Left hindlimb (tissue), 1 donor: ENCODE measurements around the gene RABGAP1L.
A peak's percentile ranks its signal among the peaks of the same experiment; 100 is the strongest.

Experiments used
- DNase-seq: peaks from one replicate; pipeline ENCODE4 v3.0.0-alpha.2; 2018

Gene RABGAP1L

DNA sequence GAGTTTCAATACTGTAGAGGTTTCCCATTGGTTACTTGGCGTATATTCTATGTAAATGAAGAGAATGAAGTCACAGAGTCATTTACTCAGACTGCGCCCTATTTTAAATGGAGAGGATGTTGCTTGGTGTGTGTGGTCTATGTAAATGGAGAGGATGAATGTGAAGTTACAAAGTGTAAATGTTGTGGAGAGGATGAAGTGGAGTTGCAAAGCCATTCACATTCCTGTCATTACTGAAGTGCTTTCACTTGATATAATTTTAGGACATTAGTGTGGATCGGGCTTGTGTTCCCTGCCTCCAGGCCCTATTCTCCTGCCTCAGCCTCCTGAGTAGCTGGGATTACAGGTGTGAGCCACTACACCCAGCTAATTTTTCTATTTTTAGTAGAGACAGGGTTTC lies 741.0 kb downstream of the RABGAP1L start:
- DNase-seq: no peak

DNA sequence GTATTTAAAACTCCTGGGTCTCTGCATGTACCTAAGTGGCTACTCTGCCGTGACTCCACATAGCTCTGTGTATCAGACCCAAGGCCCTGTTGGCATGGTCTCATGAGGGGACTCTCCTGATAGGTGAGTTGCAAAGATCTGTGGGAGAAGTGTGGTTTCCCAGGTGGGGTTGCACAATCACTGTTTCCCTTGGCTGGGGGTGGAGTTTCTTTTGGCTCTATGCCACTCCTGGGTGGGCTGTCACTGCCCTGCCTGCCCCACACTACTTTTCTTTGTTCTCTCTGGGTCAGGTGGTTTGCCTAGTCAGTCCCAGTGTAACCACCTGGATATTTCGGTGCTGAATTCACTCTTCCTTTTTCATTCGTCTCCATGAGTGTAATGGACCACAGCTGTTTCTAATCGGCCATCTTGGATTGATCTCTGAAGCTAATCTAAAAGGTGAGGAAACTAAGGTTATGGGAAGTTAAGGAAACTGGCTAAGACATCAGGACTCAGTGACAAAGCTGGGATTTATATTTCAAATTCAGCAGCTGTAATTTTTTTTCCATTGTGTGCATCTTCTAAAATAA lies 743.3 kb downstream of the RABGAP1L start:
- DNase-seq: no peak

DNA sequence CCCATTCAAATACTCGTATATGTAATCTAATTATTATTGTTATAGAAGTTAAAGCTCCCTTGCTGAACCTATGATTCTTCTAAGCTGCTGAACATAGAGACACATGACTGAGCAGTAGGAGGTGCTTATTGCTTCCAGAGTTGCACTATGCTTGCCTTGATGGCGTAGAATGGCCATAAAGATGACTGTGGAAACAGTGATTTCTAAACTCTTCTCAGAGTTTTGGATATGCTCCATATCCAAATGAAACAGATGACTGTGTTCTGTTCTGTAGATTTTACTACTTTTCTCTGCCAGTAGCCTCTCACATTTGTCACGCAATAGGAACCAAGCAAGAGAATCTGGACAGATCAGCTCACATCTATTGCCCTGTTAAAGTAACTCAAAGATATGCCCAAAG lies 752.3 kb downstream of the RABGAP1L start:
- no peak for DNase-seq

DNA sequence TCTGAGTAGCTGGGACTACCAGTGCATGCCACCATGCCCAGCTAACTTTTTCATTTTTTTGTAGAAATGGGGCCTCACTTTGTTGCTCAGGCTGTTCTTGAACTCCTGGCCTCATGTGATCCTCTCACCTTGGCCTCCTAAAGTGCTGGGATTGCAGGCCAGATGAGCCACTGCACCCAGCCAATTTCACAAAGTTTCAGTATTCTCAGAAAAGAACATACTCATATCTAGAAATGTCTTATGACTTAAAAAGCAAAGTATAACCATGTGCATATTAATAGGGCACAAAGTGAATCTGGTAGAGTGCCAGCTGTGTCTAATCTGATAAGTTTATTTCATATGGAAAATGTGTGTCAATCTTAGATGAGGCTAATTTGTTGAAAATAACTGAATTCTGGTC lies 752.9 kb downstream of the RABGAP1L start:
- no peak for DNase-seq

GRCh38 chr1:174913225-174913903 lies 754.0 kb downstream of the RABGAP1L start:
- DNase-seq: no peak

- no peak for DNase-seq
Measured at GRCh38 chr1:174914991-174915390, 755.7 kb downstream of the RABGAP1L start.

- DNase-seq: no peak
Measured at GRCh38 chr1:174916846-174917245, 757.5 kb downstream of the RABGAP1L start.

GRCh38 chr1:174920093-174920492 lies 760.8 kb downstream of the RABGAP1L start:
- no peak for DNase-seq

DNA sequence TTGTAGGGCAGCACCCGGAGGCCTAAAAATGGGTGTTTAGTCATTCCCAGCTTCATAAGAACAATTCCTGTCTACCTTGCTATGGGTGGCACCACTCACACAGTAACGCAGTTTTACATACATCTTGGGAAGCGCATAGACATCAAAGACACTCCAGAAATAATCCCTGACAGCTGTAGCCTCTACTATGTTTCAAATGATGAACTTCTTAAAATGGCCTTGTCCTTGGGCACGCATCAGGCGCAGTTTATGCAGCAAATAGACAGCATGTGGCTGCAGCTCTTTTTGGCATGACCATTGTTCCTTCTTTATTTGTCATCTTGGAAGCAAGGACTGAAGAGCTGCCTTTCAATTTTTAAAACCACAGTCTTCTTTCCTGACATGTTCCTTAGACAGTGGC lies 762.8 kb downstream of the RABGAP1L start:
- no peak for DNase-seq

DNA sequence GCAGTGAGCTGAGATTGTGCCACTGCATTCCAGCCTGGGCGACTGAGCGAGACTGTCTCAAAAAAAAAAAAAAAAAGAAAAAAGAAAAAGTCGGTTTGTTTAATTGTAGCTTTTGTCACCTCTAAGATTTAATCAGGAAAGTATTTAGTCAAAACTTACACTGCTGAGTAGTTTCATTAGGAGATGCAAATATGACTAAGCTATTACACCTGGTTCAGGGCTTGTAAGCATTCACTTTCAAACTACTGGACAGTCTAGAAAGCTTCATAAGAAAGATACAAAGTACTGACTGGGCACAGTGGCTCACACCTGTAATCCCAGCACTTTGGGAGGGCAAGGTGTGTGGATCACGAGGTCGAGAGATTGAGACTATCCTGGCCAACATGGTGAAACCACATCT lies 764.5 kb downstream of the RABGAP1L start:
- DNase-seq: no peak

DNA sequence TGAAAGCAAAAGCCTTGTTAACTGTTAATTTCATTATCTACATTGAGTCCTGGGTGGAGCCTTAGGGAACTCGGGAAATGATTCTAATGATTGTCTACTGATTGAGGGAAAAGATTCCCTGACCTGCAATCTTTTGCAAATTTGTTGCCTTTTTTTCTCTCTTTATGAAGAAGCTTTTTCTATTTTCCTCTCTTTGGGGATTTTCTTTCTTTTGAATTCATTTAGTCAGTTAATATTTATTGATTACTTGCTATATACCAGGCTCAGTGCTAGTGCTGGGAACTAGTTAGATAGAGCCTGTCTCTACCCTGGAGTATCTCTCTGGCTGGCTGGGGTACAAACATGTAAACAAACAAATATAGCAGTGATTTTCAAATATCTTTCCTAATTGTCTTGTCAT lies 769.2 kb downstream of the RABGAP1L start:
- DNase-seq: no peak

- DNase-seq: no peak
Measured at GRCh38 chr1:174931214-174931613, 771.9 kb downstream of the RABGAP1L start.

GRCh38 chr1:174932587-174932986 lies 773.3 kb downstream of the RABGAP1L start:
- no peak for DNase-seq

DNA sequence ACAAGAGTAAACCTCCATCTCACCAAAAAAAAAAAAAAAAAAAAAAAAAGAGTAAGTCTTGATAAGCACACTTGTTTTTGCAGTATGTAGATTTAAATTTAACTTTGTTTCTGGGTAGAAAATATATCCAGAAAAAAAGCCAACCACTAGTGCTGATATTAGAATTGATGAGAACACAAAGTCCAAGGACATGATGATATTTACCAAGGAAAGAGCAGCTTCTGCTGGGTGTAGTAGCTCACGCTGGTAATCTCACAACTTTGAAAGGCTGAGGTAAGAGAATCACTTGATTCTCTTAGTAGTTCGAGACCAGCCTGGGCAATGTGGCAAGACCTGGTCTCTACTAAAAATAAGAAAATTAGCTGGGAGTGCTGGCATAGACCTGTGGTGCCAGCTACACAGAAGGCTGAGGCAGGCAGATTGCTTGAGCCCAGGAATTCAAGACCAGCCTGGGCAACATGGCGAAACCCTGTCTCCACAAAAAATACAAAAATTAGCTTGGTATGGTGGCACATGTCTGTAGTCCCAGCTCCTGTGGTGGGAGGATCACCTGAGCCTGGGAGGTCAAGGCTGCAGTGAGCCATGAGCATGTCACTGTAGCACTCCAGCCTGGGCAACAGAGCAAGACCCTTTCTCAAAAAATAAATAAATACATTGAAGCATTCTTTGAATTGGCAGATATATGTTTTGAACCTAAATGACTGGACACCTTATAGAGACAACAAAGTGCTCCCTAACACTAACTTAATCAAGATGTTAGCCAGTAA lies 776.8 kb downstream of the RABGAP1L start:
- no peak for DNase-seq

DNA sequence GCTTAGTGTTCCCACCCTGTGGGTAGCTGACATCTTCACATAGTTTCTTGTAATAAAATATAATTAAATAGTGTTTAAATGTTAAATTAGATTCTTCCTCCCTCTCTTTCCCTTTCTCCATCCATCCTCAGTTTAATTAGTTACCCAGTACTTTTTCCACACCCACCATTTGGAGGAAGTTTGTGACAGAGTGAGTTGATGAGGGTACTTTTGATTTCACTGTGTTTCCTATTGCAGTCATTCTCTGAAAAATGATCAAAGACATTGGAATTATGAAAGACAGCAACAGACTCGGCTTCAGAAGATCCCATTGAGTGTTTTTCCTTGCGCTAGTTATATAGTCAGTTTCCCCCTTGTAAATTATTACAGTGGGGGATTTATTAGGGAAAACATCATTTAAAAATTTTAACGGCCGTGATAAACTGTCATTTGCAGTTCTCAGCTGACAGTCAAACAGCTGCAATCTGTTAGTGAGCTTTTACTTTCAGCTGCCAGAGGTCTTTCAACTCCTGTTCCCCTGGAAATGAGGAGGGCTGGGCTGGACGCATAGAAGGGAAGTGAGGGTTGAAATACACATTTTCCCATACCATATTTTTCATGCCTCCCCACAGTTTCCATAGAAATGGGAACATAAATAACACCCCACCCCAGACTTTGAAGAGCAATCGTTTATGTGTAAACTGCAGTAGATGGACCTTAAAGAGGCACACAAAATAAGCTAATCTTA lies 779.1 kb downstream of the RABGAP1L start:
- peak; percentile 47 for DNase-seq

DNA sequence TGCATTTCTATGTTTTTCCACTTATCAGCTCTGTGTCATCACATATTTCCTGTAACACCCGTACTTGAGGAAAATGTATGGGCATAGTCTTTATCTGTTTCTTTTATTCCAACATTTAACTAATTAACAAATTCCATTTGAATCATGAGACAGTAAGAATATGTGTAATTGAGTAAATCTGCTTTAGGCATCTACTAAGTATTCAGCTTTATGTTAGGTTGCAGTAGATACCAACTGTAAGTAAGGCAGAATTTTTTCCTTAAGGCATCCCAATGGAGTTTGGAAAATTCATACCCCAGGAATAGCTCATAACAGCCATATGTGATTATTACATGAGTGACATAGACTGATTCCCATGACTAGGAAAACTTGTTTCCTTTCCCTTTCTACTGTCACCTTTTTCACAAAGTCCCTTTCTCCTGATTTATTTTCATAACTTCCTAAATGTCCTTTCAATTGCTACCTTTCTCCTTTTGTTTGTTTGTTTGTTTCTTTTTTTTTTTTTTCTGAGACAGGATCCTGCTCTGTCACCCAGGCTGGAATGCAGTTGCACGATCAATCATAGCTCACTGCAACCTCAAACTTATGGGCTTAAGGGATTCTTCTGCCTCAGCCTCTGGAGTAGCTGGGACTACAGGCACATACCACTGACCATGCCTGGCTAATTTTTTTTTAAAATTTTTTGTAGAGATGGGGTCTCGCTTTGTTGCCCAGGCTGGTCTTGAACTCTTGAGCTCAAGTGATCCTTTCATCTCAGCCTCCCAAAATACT lies 780.6 kb downstream of the RABGAP1L start:
- DNase-seq: no peak

GRCh38 chr1:174940646-174941175 lies 781.4 kb downstream of the RABGAP1L start:
- DNase-seq: no peak

DNA sequence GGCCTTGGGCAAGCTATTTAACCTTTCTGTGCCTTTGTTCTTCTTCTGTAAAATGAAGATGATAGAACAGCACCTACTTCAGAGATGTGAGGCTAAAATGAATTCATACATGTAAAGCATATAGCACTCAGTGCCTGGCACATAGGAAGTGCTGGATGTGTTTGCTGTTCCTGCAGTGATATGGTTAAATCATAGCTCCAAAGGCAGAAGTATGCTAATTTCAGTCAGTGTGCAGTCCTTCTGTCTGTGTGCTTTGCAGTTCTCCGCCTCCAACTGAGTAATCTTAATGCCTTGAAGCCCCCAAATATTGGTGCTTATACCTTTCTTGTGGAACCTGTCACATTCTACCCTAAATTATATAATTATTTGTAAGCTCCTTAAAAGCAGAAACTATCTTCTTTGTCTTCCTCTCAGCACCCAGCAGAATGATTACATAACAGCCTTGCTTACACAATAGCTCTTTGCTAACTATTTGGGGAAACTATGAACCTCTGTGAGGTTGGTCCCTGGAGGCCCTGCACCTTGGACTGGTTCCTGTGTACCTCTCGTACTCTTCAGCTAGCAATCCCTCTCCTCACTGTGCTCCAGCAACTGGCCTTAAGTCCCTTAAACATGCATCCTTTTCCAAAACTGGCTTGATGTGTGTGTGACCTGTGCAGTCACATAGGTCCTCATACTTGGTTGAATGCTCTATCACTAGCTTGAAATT lies 783.4 kb downstream of the RABGAP1L start:
- no peak for DNase-seq

DNA sequence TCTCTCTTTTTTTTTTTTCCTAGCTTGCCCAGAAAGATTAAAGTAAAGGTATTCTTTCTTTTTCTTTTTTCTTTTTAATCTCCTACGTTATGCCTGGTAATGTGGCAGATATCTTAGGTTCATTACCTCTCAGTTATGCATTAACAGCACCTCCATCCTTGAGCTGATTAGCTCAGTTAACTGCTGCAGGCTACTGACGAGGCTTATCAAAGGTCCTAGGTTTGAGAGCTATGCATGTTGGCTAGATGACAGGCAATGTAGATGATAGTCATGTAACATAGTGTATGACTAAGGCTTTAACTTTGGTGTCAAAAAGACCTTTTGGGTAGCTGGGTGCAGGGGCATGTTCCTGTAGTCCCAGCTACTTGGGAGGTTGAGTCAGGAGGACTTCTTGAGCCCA lies 786.7 kb downstream of the RABGAP1L start:
- no peak for DNase-seq

DNA sequence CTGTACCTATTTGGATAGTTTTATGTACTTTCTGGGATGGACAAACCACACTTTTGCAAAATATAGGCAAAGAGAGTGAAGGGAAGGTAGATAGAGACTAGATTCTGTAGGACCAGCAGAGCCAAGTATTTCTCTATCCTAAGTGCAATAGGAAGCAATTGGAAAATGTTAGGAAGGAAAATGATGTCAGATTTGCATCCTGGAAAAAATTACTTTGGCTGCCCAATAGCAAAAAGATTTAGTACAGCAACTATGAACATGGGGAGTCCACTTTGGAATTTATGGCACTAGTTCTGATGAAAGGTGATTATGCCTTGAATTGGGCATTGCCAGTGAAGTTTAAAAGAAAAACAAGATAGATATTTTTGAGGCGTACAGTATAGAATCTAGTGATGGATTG lies 789.7 kb downstream of the RABGAP1L start:
- no peak for DNase-seq

DNA sequence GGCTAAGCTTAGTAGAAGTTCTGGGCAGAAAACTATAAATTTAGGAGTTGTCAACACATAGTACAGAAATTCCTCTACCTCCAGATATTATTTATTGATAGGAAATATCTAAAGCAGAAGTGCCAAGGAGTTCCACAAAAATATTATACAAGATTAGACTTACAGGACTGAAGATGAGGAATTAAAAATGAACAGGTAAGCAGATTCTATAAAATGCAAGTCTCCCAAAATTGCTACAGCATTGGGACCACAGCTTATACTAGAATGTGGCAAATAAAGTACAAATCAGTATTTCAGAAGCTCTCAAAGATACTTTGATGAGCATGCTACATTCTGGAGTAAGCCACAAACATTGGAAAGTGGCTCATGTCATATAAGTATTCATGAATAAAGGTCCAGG lies 790.3 kb downstream of the RABGAP1L start:
- DNase-seq: no peak
